ENCODE data around the gene POU5F1. TPM values are rescaled to one million over a fixed set of nuclear protein-coding genes. Genes with fewer than 3 reads are reported as not detected.

POU5F1 gene
- total and polyA plus RNA-seq, 7 donors = 0.22 to 0.89 (median 0.31) TPM; not detected in 1

GRCh38 chr6:31115941-31116560 is 54.4 kb downstream of the POU5F1 start:
- DNase-seq = no peak
- H3K9me3 ChIP-seq = no peaks in the 10 kb centered on the region
- H3K4me3 ChIP-seq = no peak overlapping the region
- ATAC-seq = no peak
- no peaks in the 10 kb centered on the region for H3K36me3 ChIP-seq (ENCODE audit: insufficient read depth in 1 of 2, low read depth in 1 of 2)
- intact Hi-C loops (cut with DNase I) = no loop called here
- H3K27me3 ChIP-seq (ENCODE audit: insufficient read depth in 3 of 3, low read length in 2 of 3) = peaks cover 0 to 14% (median 0%) of the 10 kb centered on the region in 3 donors
- H3K4me1 ChIP-seq = no peaks in the 10 kb centered on the region
- H3K27ac ChIP-seq = no peak overlapping the region
- WGBS, 3 donors = 87 to 92% (median 90%) methylated on average over 12 of the region's 12 CpGs
- TF ChIP-seq CTCF (IDR thresholded peaks at IDR 0.05) = no peak

GRCh38 chr6:31114970-31115849 is 55.3 kb downstream of the POU5F1 start:
- H3K27ac ChIP-seq = no peak overlapping the region
- intact Hi-C loops (cut with DNase I) = no loop called here
- H3K27me3 ChIP-seq (ENCODE audit: insufficient read depth in 3 of 3, low read length in 2 of 3) = peaks cover 0 to 15% (median 0%) of the 10 kb centered on the region in 3 donors
- WGBS, 3 donors = 65 to 73% (median 66%) methylated on average over 9 of the region's 9 CpGs
- no peak for TF ChIP-seq CTCF (IDR thresholded peaks at IDR 0.05)
- no peaks in the 10 kb centered on the region for H3K36me3 ChIP-seq (ENCODE audit: insufficient read depth in 1 of 2, low read depth in 1 of 2)
- H3K4me3 ChIP-seq = no peak overlapping the region
- no peaks in the 10 kb centered on the region for H3K9me3 ChIP-seq
- no peaks in the 10 kb centered on the region for H3K4me1 ChIP-seq
- no peak for DNase-seq
- ATAC-seq = no peak

- H3K36me3 ChIP-seq (ENCODE audit: insufficient read depth in 1 of 2, low read depth in 1 of 2) = no peaks in the 10 kb centered on the region
- H3K9me3 ChIP-seq = no peaks in the 10 kb centered on the region
- TF ChIP-seq CTCF (IDR thresholded peaks at IDR 0.05) = no peak
- peak; percentile 77 to 93 (median 85) for ATAC-seq
- H3K4me3 ChIP-seq = no peak within 1 kb of the TSS
- DNase-seq = peak; percentile 89 to 90
- peaks cover 0 to 22% (median 0%) of the 10 kb centered on the region in 3 donors for H3K27me3 ChIP-seq (ENCODE audit: insufficient read depth in 3 of 3, low read length in 2 of 3)
- WGBS, 3 donors = 16 to 32% (median 19%) methylated on average over 3 of the region's 3 CpGs
- H3K4me1 ChIP-seq = no peaks in the 10 kb centered on the region
- intact Hi-C loops (cut with DNase I) = no loop called here
- no peak within 1 kb of the TSS for H3K27ac ChIP-seq
These were observed 56.0 kb downstream of the POU5F1 start, which contains the start of gene PSORS1C1 for GRCh38 chr6:31114541-31114878. Gene PSORS1C1, plus strand, starts transcription at chr6:31114800. Its CDS starts 14,833 bp downstream, at chr6:31129633.

Other genes with a start within 250 kb of the POU5F1 start
- gene SFTA2, start 238.5 kb downstream of the POU5F1 start, total RNA-seq = not detected
- gene SFTA2, start 238.5 kb downstream of the POU5F1 start, polyA plus RNA-seq = under 1 TPM in 2 of 3 donors, not detected in 1; 0.13 to 0.14 TPM
- not detected for gene MUCL3, start 229.7 kb downstream of the POU5F1 start, total RNA-seq
- not detected for gene MUCL3, start 229.7 kb downstream of the POU5F1 start, polyA plus RNA-seq
- not detected for gene MUC21, start 187.0 kb downstream of the POU5F1 start, total RNA-seq
- under 1 TPM; 0.01 to 0.07 (median 0.07) TPM for gene MUC21, start 187.0 kb downstream of the POU5F1 start, polyA plus RNA-seq
- gene MUC22, start 160.2 kb downstream of the POU5F1 start, total RNA-seq = under 1 TPM in 3 of 4 donors, not detected in 1; 0.08 to 0.09 (median 0.08) TPM
- gene MUC22, start 160.2 kb downstream of the POU5F1 start, polyA plus RNA-seq = under 1 TPM in 2 of 3 donors, not detected in 1; 0.04 to 0.38 TPM
- not detected for gene C6orf15, start 58.1 kb downstream of the POU5F1 start, total RNA-seq
- not detected for gene C6orf15, start 58.1 kb downstream of the POU5F1 start, polyA plus RNA-seq
- under 1 TPM; 0.06 to 0.47 (median 0.07) TPM for gene PSORS1C1, start 55.9 kb downstream of the POU5F1 start, total RNA-seq
- gene PSORS1C1, start 55.9 kb downstream of the POU5F1 start, polyA plus RNA-seq = under 1 TPM in 2 of 3 donors, not detected in 1; 0.03 to 0.17 TPM
- gene CDSN, start 50.2 kb downstream of the POU5F1 start, total RNA-seq = not detected
- gene CDSN, start 50.2 kb downstream of the POU5F1 start, polyA plus RNA-seq = not detected
- gene PSORS1C2, start 31.6 kb downstream of the POU5F1 start, total RNA-seq = not detected
- gene PSORS1C2, start 31.6 kb downstream of the POU5F1 start, polyA plus RNA-seq = not detected
- gene CCHCR1, start 12.9 kb downstream of the POU5F1 start, total RNA-seq = 10 to 100 TPM; 10.3 to 15.2 (median 12.9) TPM
- 1 to 10 TPM; 7.4 to 9.7 (median 8.3) TPM for gene CCHCR1, start 12.9 kb downstream of the POU5F1 start, polyA plus RNA-seq
- 1 to 10 TPM; 1.8 to 2.3 (median 2.0) TPM for gene TCF19, start 12.1 kb downstream of the POU5F1 start, total RNA-seq
- 1 to 10 TPM; 1.4 to 4.8 (median 1.8) TPM for gene TCF19, start 12.1 kb downstream of the POU5F1 start, polyA plus RNA-seq
- gene HLA-C, start 101.4 kb upstream of the POU5F1 start, total RNA-seq = 100 to 1,000 TPM in 3 of 4 donors, 10 to 100 TPM in 1; 99.5 to 131 (median 116) TPM
- gene HLA-C, start 101.4 kb upstream of the POU5F1 start, polyA plus RNA-seq = 100 to 1,000 TPM in 1 of 3 donors, 10 to 100 TPM in 2; 62.5 to 143 (median 80.1) TPM
- 100 to 1,000 TPM; 185 to 402 (median 277) TPM for gene HLA-B, start 186.5 kb upstream of the POU5F1 start, total RNA-seq
- gene HLA-B, start 186.5 kb upstream of the POU5F1 start, polyA plus RNA-seq = 100 to 1,000 TPM; 138 to 237 (median 218) TPM
- gene MICA, start 232.9 kb upstream of the POU5F1 start, total RNA-seq = 1 to 10 TPM; 2.7 to 5.7 (median 4.2) TPM
- 1 to 10 TPM; 4.1 to 5.7 (median 5.0) TPM for gene MICA, start 232.9 kb upstream of the POU5F1 start, polyA plus RNA-seq